A172 (cell line): ENCODE measurements around the gene SEMA3B. TPM values are rescaled to one million over a fixed set of nuclear protein-coding genes. Genes with fewer than 3 reads are reported as not detected.

ENCODE experiments used
- DNase-seq: peaks from one replicate; pipeline ENCODE4 v3.0.0-alpha.2; 2015; ENCODE audit warnings: low spot score
- total RNA-seq: library from RNA; depleted of rRNA; stranded (reverse); fragments of >200 nt; shearing (Covaris generic); gene quantifications from 2 replicates; pipeline ENCODE4 v1.2.3, GENCODE V29; 2014

The SEMA3B gene
- total RNA-seq, 1 experiment from 2014 or later: 26.3 TPM

DNA sequence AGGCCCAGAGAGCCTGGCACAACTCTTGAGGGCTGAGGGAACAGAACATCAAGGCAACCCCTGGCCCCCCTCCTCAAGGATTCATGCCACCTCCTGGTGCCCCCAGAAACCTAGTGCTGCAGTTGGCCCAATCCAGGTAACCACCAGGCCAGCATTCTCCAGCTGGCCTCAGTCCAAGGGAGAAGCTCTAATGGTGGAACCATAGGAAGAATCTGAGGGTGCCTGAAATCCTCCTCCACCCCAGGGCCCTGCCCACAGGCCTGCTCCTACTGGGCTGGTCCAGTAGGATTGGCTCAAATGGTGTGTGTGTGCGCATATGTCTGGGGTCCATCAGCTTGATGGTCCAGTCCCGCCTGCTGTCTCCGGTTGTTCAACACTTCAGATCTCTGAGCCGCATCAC, 45.9 kb downstream of the SEMA3B start:
- no peak for DNase-seq

GRCh38 chr3:50316657-50317242, 47.8 kb downstream of the SEMA3B start:
- DNase-seq: peak; percentile 95

- peak; percentile 31 for DNase-seq
These were observed 48.4 kb downstream of the SEMA3B start for GRCh38 chr3:50317300-50317699.

- no peak for DNase-seq
These were observed 49.2 kb downstream of the SEMA3B start for GRCh38 chr3:50318163-50318562.

- DNase-seq: no peak
These were observed 49.7 kb downstream of the SEMA3B start for GRCh38 chr3:50318615-50319014.

DNA sequence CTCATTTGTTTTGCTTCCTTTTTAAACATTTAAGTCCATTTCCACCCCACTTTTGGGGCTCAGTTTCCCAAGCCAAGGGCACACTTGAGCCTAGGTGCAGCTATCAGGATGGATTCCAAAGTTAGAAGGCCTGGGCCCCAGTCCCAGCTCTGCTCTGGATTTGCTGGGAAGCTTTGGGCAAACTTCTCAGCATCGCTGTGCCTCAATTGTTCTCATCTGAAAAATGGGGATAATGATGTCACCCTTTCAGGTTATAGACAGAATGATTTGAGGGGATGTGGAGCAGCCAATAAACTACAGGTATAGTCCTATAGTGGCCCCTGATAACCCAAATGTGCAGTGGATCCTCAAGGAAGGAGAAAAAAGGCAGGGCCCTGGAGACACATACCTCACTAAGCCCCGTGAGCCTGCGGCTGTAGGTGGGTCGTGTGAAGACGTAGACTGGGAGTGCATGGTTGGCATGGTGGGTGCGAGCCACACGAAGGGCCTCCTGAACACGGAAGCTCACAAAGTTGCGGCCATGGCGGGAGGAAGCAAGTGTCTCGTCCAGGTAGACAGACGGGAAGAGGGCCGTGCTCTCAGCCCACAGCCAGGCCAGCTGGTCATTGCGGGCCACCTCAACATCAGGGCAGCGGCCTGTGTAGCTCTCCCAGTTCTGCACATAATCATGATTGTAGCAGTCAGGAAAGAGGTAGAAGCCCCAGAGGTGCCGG, 50.4 kb downstream of the SEMA3B start:
- DNase-seq: no peak

DNA sequence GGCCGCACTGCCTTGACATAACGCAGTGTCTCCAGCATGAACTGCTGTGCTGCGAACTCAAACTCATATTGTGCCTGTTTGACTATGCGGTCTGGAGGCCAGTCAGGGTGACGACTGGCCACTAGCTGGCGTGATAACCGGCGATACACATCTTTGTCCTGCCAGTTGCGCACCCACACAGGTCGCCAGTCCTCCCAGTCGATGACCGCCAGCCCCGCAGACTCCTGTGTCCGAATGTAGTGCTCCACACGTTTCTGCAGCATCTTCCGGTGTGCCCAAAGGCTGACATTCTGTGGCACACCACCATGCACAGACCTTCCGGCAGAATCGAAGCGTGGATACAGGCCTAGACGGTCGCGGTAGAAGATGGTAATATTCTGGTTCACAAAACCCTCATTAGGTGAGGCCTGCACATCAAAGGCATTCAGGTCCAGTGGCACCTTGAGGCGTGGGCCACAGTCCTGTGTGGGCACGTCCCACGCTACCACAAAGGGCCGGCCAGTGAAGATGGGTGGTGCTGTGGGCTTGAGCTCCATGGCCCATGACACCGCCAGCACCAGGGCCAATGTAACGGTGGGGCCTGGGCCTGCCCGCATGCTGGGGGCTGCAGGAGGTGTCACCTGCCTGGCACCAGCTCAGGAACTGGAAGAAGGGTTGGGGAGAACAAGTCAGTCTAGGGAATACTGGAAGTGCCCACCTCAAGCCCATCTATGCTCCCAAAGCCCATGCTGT, 51.1 kb downstream of the SEMA3B start:
- DNase-seq: no peak

GRCh38 chr3:50320853-50321335, 51.9 kb downstream of the SEMA3B start:
- peak; percentile 40 for DNase-seq

- DNase-seq: peak; percentile 73
These were observed 52.6 kb downstream of the SEMA3B start for GRCh38 chr3:50321336-50322114.

GRCh38 chr3:50322115-50322385, 53.1 kb downstream of the SEMA3B start:
- DNase-seq: no peak

DNA sequence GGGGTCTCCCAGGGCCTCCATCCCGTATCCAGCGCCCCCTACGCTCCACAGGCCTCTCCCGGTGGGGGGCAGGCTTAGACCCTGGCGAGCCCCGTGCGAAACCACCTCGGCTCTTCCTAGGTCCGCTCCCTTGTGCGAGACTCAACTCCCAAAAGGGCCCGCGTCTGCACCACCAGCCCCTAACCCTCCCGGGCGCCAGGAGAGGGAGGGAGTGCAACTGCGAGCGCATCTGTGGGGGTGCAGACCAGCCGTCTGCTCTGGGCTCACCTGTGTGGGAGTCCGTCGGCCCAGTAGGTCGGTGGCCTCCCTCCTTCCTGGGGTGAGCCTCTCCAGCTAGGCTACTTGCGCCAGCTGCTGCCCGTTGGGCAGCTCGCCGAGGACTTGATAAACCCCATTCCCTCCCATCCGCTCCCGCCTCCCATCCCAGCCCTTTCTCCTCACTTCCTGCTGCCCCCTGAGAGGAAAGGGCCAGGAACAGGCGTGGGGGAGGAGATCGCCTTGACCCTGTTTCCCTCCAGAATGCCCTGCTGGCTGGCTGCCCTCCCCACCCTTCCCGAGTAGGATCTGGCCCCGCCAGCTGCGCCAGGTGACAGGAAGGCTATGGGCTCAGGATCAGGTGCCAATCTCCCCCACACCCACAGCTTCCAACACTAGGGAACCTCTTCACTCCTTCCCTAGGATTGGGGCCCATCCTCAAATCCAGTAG, 53.6 kb downstream of the SEMA3B start, which contains the start of gene HYAL2:
Gene HYAL2, minus strand, starts transcription at position 360 of the 706 bp plus-strand sequence. CDS start 2,256 bp downstream, outside the sequence.
- DNase-seq: no peak

- no peak for DNase-seq
These were observed 54.2 kb downstream of the SEMA3B start for GRCh38 chr3:50323092-50323600.

DNA sequence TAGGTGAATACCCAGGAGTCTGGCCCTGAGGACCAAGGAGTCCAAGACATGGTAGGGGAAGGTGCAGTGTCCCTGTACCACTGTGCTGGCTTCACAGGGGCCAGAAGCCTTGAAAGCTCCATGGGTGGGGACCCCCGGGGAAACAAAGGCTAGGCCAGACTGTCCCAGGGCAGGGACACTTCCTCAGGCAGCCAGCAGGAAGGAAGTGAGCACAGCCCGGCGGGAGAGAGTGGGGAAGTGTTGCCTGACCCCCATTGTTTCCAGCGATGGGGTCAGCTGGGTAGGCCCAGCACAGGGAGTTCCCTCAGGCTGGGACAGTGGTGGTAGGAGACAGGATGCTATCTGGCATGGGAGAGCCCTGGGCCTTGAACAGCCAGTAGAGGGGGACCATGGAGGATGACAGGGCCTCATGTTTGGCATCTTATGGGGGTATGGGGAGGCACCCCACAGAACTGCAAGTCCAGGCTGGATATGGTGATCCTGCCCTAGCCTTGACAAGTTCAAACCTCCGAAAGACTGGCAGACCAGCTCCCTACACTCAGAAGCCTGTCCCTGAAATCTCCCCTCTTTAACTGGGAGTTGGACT, 54.8 kb downstream of the SEMA3B start:
- DNase-seq: no peak

DNA sequence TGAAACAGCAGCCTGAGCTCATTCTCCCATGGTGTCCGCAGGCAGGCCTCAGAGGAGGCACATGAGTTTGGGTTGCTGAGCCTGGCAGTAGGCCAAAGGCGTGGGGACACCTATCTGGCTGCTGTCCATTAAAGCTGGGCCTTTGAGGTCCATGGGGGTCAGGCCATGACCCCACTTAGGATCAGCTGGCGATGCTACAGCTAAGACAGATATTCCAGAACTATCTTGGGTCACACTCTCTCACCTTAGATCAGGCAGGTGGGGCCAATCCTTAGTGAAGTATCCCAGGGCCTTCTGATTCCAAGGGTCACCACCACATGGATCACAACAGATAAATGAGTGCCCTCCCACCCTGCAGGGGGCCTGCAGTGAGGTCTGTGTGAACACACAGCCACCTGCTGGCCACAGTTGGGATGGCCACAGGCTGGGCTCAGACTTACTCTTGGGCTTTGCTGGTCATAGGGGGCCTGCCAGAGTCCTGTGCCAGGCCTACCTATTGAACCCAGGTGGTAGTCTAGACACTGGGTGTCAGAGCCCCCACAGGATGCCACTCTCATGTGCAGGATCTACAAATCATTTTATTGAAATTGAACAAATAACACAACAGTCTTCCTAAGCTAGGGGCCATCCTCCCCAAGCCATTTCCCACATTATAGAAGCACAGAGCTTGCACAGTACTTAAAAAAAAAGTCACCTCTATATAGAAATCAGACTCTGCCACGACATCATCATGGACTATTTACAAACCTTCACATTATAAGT, 55.6 kb downstream of the SEMA3B start:
- DNase-seq: peak; percentile 63

DNA sequence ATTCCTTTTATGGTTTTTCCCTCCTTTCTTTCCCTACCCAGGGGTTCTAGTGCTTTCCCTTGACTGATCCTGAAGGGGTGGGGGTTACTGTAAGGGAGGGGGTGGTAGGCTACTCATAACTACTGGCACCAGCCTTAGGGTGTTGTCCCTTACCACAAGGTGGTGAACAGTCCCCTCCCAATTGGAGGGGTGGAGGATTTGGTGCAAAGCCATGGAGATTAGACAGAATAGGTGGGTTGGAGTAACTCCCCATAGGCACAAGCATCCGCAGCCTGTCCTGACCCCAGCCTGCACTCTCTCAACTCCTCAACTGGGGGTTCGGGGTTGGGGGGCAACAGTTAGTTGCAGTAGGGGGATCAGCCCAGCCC, 56.1 kb downstream of the SEMA3B start:
- no peak for DNase-seq

DNA sequence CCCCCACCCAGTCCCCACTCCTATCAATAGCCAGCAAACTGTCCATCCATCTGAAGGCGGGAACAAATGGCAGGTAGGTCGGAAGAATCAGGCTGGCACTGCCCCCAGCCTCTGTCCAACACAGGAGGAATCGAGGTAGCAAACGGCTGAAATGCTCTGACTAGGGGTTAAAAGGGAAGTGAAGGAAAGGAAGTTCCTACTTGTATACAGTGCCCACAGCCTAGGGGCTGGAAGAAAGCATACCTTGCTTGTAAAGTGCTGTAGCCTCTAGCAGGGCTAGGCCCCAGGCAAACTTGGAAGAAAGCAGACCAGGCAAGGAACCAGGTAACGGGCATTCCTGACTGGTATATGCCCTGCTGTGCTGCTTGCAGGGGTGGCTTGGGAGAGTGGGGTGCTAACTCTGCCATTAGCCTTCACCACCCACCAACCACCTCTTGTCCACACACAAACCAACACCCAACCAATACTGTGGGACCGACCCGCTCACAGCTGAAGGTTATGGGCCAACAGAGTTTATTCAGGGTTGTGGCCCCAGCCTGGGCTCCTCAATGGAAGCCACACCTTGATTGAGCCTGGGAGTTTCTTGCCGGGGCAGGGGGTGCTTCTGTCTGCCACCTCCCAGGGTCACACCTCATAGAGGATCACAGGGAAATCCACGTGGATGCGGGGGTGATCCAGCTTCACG, 56.7 kb downstream of the SEMA3B start:
- no peak for DNase-seq

DNA sequence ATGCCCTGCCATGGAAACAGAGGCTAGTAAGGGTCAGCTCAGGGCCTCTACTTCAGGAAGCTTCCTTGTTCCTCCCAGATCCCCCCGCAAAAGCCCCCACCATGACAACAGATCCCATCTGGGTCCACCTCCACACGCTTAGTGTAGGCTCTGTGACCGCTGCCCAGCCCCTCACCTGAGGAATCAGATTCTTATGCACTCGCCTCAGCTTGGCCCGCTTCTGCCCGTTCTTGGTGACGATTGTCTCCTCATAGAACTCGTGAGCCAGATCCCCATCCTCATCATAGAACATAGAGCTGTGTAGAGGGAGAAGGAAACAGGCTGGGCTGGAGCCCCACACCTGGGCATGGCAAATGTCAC, 57.2 kb downstream of the SEMA3B start:
- no peak for DNase-seq

DNA sequence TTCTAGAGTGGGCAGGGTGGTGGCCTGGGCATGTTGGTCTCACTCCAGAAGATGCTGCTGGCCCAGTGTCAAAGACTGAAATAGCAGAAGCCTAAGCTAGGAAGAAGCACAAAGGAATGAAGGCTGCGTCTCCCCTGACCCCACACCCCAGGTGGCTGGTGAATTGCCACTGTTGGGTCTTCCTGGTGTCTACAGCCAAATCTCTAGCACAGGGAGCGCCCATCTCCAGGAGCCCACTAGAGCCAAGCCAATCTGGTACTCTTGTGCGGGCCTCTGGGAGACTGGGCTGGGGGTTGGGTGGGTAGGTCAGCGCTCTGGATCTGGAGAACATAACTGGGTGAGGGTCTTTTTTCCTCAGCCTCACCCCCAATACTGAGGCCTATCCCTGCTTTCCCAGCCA, 58.2 kb downstream of the SEMA3B start:
- DNase-seq: no peak
